Effector memory CD8-positive, alpha-beta T cell (primary cell): Measurements from ENCODE around the gene CD63.
A peak's percentile ranks its signal among the peaks of the same experiment; 100 is the strongest.

Experiments
- ATAC-seq: fragments of 150-1000 bp; cut with Tn5 transposase; replicated peaks from 2 replicates; pipeline ENCODE4 v1.10.0; 2021; ENCODE audit warnings: mild to moderate bottlenecking, moderate library complexity
- DNase-seq, 3 experiments: peaks; one replicate each; pipeline ENCODE4 v3.0.0; 2021
- H3K27ac Mint-ChIP-seq, 2 donors: one replicate each; pipeline ENCODE4 v1.8.0; 2022; ENCODE audit warnings: mild to moderate bottlenecking in 2 of 2, mixed read lengths in 2 of 2, moderate library complexity in 2 of 2
- H3K27me3 Mint-ChIP-seq, 2 donors: one replicate each; pipeline ENCODE4 v1.8.0; 2022; ENCODE audit warnings: mixed read lengths in 2 of 2
- H3K36me3 Mint-ChIP-seq: one replicate; pipeline ENCODE4 v1.8.0; 2022; ENCODE audit warnings: mild to moderate bottlenecking, moderate library complexity, mixed read lengths; ENCODE audit not compliant: insufficient read depth
- H3K4me1 Mint-ChIP-seq, 2 donors: one replicate each; pipeline ENCODE4 v1.8.0; 2022; ENCODE audit warnings: low read depth in 2 of 2, mixed read lengths in 2 of 2
- H3K4me3 Mint-ChIP-seq, 2 donors: one replicate each; pipeline ENCODE4 v1.8.0; 2022; ENCODE audit warnings: mild to moderate bottlenecking in 2 of 2, mixed read lengths in 2 of 2, moderate library complexity in 2 of 2
- H3K9me3 Mint-ChIP-seq, 2 donors: one replicate each; pipeline ENCODE4 v1.8.0; 2022; ENCODE audit warnings: mixed read lengths in 2 of 2

CD63 gene

DNA sequence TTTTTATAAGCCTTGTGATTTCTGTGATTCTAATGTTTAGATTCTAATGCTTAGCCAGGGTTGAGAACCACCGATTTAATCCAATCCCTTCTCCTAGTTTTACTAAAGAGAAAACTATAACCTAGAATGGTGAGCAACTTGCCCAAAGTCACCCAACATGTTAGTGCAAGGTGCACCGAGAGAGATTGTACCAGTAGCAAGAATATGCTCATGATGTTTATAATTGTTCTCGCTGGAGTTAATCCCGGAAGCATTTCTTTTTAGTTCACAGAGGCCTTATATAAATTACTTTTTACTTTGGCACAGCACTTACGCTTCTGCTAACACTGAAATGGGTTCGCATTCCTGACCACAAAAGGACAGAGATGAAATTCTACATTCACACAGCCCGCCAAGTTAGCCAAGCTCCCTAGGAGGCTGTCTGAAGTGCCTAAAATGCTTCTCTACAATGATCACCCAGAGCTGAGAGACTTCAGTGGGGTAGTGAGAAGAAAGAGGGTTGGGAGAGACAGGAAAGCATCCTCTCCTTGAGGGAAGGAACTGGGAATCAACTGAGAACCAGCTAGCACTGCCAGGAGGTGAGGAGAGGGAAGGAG lies 13.5 kb downstream of the CD63 start:
- no peak for ATAC-seq

DNA sequence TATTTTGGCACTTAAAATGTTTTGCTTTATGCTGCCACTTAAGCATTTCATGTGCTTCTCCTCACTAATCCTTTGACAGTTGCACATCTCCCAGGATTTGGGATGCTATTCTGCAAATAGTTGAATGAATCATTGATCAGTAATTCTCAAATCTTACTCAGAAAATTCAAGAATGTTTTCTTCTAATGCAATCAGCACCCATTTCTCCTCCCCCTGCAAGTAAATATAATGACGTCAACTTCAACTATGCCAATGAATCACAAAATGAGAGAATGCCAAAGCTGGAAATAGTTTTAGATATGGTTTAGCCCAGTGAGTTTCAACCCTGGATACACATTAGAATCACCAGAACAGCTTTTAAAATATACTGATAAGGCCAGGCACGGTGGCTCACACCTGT lies 15.1 kb downstream of the CD63 start:
- ATAC-seq (no peak), DNase-seq (no peak)
- peaks cover 22% of the 10 kb centered on the region in 2 donors for H3K4me1 Mint-ChIP-seq
- no peak overlapping the region for H3K27ac Mint-ChIP-seq
- H3K36me3 Mint-ChIP-seq = peaks cover 17% of the 10 kb centered on the region
- H3K27me3 Mint-ChIP-seq = peaks cover 14 to 21% of the 10 kb centered on the region in 2 donors
- H3K9me3 Mint-ChIP-seq = peaks cover 0 to 1% of the 10 kb centered on the region in 2 donors
- no peak overlapping the region for H3K4me3 Mint-ChIP-seq

More for the DNA sequence above, 13.5 kb downstream of the CD63 start:
- peaks cover 0 to 1% of the 10 kb centered on the region in 2 donors for H3K9me3 Mint-ChIP-seq
- no peak for DNase-seq
- peaks cover 0 to 8% of the 10 kb centered on the region in 2 donors for H3K27me3 Mint-ChIP-seq
- H3K4me1 Mint-ChIP-seq = peaks cover 18 to 21% of the 10 kb centered on the region in 2 donors
- peak overlapping the region; percentile 92 to 94 for H3K4me3 Mint-ChIP-seq
- H3K36me3 Mint-ChIP-seq = peaks cover 17% of the 10 kb centered on the region
- H3K27ac Mint-ChIP-seq = peak overlapping the region; percentile 97

DNA sequence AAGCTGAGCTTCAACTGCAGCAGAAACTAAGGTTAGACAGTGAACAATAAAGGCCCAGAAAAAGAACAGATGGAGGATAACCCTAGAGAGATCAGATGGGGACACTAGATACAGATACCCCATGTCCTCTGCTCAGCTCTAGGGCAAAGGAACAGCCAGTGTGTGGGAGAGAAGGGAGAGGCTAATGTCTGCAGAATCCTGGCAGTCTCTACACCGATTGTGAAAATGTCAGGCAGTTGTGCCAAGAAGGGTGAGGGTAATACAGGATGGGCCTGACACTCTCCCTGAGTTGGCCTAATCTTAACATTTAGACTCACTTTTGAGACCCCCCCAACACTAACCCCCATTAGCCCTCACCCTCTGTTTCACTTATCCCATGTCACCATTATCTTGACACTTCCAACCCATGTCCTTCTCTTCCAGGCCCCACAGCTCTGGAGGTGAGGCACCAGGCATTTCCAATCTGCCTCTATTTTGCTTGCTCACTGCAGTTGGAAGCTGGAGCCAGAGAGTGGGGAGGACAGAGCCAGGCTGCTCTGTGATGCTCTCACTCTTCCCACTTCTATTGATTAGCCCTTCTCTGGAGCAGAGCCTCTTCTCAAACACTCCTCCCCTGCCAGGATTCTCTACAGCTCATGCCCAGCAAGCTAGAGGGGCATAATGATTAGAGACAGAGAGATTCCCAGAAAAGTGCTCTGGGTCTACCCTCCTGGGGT lies 16.0 kb downstream of the CD63 start:
- Mint-ChIP-seq H3K27me3 (peaks cover 22 to 29% of the 10 kb centered on the region in 2 donors), H3K36me3 (peaks cover 17% of the 10 kb centered on the region), H3K4me1 (peaks cover 24 to 31% of the 10 kb centered on the region in 2 donors), H3K27ac (no peak overlapping the region), H3K4me3 (no peak overlapping the region), H3K9me3 (peaks cover 0 to 1% of the 10 kb centered on the region in 2 donors)
- no peak for ATAC-seq
- no peak for DNase-seq

DNA sequence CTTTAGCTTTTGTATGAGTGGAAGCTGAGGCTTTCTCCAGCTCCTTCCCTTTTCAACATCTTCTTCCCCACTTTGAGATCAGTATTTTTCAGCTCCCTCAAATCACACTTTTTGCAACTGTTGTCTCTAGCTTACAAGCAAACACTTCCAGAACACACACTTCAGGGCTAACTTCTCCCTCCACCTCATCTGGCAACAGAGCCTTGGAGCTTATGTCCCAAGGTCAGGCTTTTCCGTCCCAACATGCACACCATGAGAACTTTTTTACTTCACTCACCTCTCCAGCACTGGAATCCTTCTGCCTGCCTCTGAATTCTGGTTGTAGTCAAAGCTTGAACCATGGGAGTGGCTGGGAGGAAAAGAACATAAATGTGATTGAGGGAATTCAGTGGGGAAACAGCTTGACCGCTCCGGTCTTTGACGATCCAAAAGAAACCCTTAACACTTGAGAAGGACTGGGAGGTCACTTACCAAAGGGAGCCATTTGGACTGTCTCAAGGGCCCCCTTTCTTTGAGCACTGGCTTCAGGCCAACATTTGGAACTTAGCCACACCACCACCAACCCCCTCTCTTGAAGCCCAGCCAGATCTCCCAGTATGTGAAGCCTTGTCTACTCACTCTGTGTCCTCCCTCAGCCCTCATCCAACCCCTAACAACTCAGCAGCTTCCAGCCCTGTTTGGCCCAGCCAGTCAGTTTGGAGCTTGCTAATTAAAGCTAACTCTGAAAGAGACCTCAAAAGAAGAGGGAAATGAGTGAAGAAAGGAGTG lies 16.8 kb downstream of the CD63 start:
- ATAC-seq = no peak
- Mint-ChIP-seq H3K27me3 (peaks cover 26 to 36% of the 10 kb centered on the region in 2 donors), H3K27ac (no peak overlapping the region), H3K4me3 (no peak overlapping the region), H3K36me3 (peaks cover 17% of the 10 kb centered on the region), H3K4me1 (peaks cover 23 to 27% of the 10 kb centered on the region in 2 donors), H3K9me3 (peaks cover 0 to 1% of the 10 kb centered on the region in 2 donors)
- no peak for DNase-seq

DNA sequence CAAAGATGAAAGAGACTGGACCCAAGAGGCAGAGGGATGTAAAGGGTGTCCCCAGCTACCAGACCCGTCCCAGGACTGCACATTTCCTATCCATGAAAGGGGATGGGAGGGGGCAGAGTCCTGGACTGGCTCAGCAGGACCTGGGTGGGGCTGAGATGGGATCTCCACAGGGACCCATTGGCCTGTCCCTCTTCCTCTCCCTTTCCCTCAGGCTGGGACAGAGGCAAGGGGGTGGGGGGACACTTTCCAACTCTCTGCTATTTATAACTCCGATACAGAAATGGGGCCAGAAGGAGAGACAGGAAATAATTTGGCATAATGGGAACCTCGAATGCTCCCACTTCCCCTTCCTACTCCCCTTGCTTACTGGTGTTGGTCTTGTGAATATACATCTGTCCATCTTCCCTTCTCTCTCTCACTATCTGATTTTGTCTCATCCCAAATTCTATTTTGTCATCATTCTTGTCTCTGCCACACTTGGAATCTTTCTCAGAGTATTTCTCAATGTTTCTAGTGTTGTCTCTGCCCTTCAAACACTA lies 20.0 kb downstream of the CD63 start:
- H3K4me3 Mint-ChIP-seq = peak overlapping the region; percentile 79 to 85
- H3K27me3 Mint-ChIP-seq = peaks cover 32 to 45% of the 10 kb centered on the region in 2 donors
- no peak overlapping the region for H3K27ac Mint-ChIP-seq
- no peaks in the 10 kb centered on the region for H3K36me3 Mint-ChIP-seq
- DNase-seq (no peak), ATAC-seq (no peak)
- no peaks in the 10 kb centered on the region for H3K9me3 Mint-ChIP-seq
- H3K4me1 Mint-ChIP-seq = peaks cover 15 to 19% of the 10 kb centered on the region in 2 donors

- ATAC-seq (peak; percentile 78), DNase-seq (peak in 1 of 3 experiments; percentile 27)
- Mint-ChIP-seq H3K36me3 (no peaks in the 10 kb centered on the region), H3K9me3 (no peaks in the 10 kb centered on the region), H3K4me3 (peak within 1 kb of the TSS; percentile 79 to 85), H3K27ac (peak within 1 kb of the TSS; percentile 49 to 68), H3K27me3 (peaks cover 32 to 52% of the 10 kb centered on the region in 2 donors), H3K4me1 (peaks cover 15 to 19% of the 10 kb centered on the region in 2 donors)
Observed at GRCh38 chr12:55707841-55708694, 20.7 kb downstream of the CD63 start, which contains the start of gene ITGA7. Gene ITGA7 (minus strand): TSS chr12:55707904. CDS start chr12:55707682, 222 bp downstream.

GRCh38 chr12:55707219-55707671 lies 21.6 kb downstream of the CD63 start:
- no peak for DNase-seq
- Mint-ChIP-seq H3K27me3 (peaks cover 32 to 58% of the 10 kb centered on the region in 2 donors), H3K9me3 (no peaks in the 10 kb centered on the region), H3K27ac (peak overlapping the region; percentile 6 to 68), H3K36me3 (no peaks in the 10 kb centered on the region), H3K4me1 (peaks cover 15 to 19% of the 10 kb centered on the region in 2 donors), H3K4me3 (peak overlapping the region; percentile 79 to 85)
- ATAC-seq = peak; percentile 31

DNA sequence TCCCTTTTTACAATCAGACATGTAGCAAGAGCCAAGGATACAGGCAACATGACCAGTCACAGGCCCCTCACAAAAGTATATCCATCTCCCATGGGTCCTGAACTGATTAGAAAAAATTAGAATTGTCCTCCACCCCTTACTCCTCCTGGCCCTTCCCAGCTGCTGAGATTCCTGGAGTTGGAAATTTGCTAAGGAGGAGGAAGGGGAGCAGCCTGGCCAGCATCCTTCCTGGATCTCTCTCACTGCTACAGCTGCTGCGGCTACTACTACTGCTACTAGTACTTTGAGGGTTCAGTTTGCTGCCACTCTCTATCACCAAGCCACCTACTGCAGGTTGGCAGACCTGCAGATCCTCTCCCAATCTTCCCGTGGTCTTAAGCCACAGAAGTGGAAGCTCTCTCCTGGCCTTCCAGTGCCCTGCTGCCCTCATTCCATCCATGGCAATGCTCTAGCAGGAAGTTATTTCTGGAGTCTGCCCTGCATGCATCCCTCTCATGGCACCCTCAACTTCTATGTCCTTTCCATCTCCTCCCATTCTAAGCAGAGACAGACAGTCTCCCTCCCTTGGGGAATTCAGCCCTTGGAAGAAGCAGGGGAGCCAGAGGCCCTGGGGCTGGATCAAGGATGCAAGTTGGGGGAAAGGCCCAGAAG lies 22.1 kb downstream of the CD63 start:
- no peak for DNase-seq
- H3K4me3 Mint-ChIP-seq = peak overlapping the region; percentile 79 to 85
- no peak for ATAC-seq
- H3K4me1 Mint-ChIP-seq = peaks cover 15 to 19% of the 10 kb centered on the region in 2 donors
- H3K36me3 Mint-ChIP-seq = no peaks in the 10 kb centered on the region
- peaks cover 32 to 52% of the 10 kb centered on the region in 2 donors for H3K27me3 Mint-ChIP-seq
- peak overlapping the region; percentile 6 to 68 for H3K27ac Mint-ChIP-seq
- H3K9me3 Mint-ChIP-seq = no peaks in the 10 kb centered on the region

DNA sequence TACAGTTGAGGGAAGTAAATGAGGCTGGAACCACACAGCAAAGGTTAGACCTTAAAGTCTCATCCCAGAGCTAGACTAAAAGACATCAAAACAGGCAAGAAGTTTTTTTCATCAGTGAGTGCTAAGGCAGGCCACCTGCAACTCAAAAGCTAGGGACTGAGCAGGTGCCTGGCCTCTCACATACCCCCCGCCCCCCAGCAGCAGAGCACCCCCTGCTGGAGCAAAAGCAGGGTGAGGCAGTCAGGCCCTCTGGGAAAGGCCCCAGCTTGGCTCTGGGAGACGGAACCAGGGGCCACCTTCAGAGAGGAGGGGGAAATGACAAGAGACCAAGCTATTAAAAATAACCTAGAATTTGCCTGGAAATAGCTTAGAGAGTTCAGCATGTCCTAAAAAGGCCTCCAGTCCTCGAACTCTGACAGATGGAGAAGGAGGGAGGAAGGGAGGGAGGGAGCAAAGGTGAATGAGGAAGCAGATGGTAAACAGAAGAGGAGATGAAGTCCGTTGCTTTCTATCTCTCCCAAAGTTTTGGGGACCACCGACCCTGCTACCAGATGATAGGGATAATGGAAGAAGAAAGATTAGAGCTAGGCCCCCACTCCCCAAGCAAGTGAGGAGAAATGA lies 22.9 kb downstream of the CD63 start:
- Mint-ChIP-seq H3K36me3 (no peaks in the 10 kb centered on the region), H3K4me1 (peaks cover 15 to 19% of the 10 kb centered on the region in 2 donors), H3K27me3 (peaks cover 32 to 50% of the 10 kb centered on the region in 2 donors), H3K27ac (no peak overlapping the region), H3K4me3 (no peak overlapping the region), H3K9me3 (no peaks in the 10 kb centered on the region)
- ATAC-seq (peak; percentile 41), DNase-seq (no peak)

GRCh38 chr12:55704824-55705718 lies 23.7 kb downstream of the CD63 start:
- Mint-ChIP-seq H3K27me3 (peaks cover 32 to 49% of the 10 kb centered on the region in 2 donors), H3K4me3 (no peak overlapping the region), H3K36me3 (no peaks in the 10 kb centered on the region), H3K4me1 (peaks cover 15 to 19% of the 10 kb centered on the region in 2 donors), H3K27ac (no peak overlapping the region), H3K9me3 (no peaks in the 10 kb centered on the region)
- ATAC-seq (no peak), DNase-seq (no peak)
